Psoas muscle (tissue), 8 donors: ENCODE results near the gene GNG7. TPM values are rescaled to one million over a fixed set of nuclear protein-coding genes. Genes with fewer than 3 reads are reported as not detected.
"Not testable (repeated sequence)": the region's sequence is repeated elsewhere in the genome, so short reads cannot be mapped to it uniquely, and the experiment has no call there.

Experiments used
- ATAC-seq, 4 donors: fragments of 200-7000 bp; cut with Tn5 transposase; one replicate each; pipeline ENCODE4 v1.9.1; 2020; ENCODE audit warnings: moderate library complexity in 3 of 4, mild to moderate bottlenecking in 2 of 4
- DNase-seq, 2 donors: peaks; one replicate each; pipeline ENCODE4 v3.0.0-alpha.2; 2020
- H3K27ac ChIP-seq: fragments of 200-600 bp; one replicate; pipeline ENCODE4 v1.8.0; 2022
- H3K27me3 ChIP-seq, 3 donors: fragments of 200-600 bp in 1 of 3; one replicate each; pipeline versions ENCODE4 v1.6.1 to v1.8.0; 2013 to 2022; ENCODE audit warnings: low read length in 2 of 3, mild to moderate bottlenecking in 2 of 3, moderate library complexity in 1 of 3; ENCODE audit not compliant: insufficient read depth in 3 of 3
- H3K36me3 ChIP-seq, 2 donors: fragments of 200-600 bp in 1 of 2; one replicate each; pipeline versions ENCODE4 v1.6.1 to v1.8.0; 2013 to 2022; ENCODE audit warnings: low read depth in 1 of 2, mild to moderate bottlenecking in 1 of 2, moderate library complexity in 1 of 2; ENCODE audit not compliant: insufficient read depth in 1 of 2
- H3K4me1 ChIP-seq: fragments of 200-600 bp; one replicate; pipeline ENCODE4 v1.8.0; 2022
- H3K4me3 ChIP-seq: fragments of 200-600 bp; one replicate; pipeline ENCODE4 v1.8.0; 2022; ENCODE audit warnings: mild to moderate bottlenecking
- H3K9me3 ChIP-seq: fragments of 200-600 bp; one replicate; pipeline ENCODE4 v1.8.0; 2022
- WGBS, 3 donors: extraction: QIAGEN DNeasy Blood & Tissue Kit; methylation state at CpG; one replicate each; pipeline versions ENCODE4 v1.1.6 to v1.1.7; 2013; 5-methylcytosine and 5-hydroxymethylcytosine counted together
- intact Hi-C, 2 donors: fragments of 100-400 bp; cut with DNase I; formaldehyde crosslinking; loops; one replicate each; pipeline versions ENCODE4 v1.11.0 to v1.14.2; 2022
- polyA plus RNA-seq, 3 donors: library from polyadenylated mRNA; stranded (reverse); fragments of 200-250 nt; gene quantifications; one replicate each; pipeline ENCODE4 v1.2.3, GENCODE V29; 2013
- total RNA-seq, 4 donors: library from RNA; stranded (reverse); fragmentation: NEBNext Ultra II Directional in 2 of 4; extraction: Animal tissue kit (Norgen Biotek cat#: 25700) in 2 of 4; gene quantifications; one replicate each; pipeline versions ENCODE4 v1.2.1 to v1.2.4, GENCODE V29; 2021 to 2023
- TF ChIP-seq, protein P1 (sequence below): fragments of 200-600 bp; IDR thresholded peaks from one replicate; pipeline ENCODE4 v1.8.0; 2022; ENCODE audit warnings: antibody characterized with exemption
- donor health status: healthy with polysubstance abuse.
- donor health status: DM: no; HTN: no; CAD: no; lungs with moderate emphysema.
- donor health status: Bipolar disorder and iron deficiency.
- donor health status: healthy.
- donor health status: DM: yes; HTN: yes; CAD: no.
- donor health status: DM: no; HTN: no; CAD: no.
- donor health status: DM: no; HTN: no; CAD: no.
- donor health status: DM: yes; HTN: yes; CAD: no.

GNG7 gene
- total and polyA plus RNA-seq, 7 donors, result 0.48 to 5.4 (median 1.2) TPM

DNA sequence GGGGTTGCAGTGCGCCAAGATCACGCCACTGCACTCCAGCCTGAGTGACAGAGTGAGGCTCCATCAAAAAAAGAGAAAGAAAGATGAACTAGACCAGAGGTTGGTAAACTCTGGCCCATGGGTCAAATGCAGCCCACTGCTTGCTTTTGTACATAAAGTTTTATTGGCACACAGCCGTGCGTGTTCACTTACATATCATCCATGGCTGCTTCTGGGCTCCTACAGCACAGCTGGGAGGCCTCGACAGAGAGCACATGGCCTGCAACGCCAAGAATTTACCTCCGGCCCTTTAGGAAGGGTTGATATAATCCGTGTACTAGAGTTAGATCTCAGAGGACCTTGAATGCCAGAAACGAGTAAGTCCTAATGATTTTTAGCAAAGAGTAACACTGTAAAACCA is 46.0 kb downstream of the GNG7 start:
- WGBS, 3 donors, result 78 to 82% (median 81%) methylated on average over 9 of the region's 9 CpGs
- ATAC-seq, result no peak
- intact Hi-C loops, result no loop called here

GRCh38 chr19:2653710-2654707 is 48.5 kb downstream of the GNG7 start:
- no peak overlapping the region for H3K27ac ChIP-seq
- no peak for DNase-seq
- no peaks in the 10 kb centered on the region for H3K4me1 ChIP-seq
- no peaks in the 10 kb centered on the region for H3K36me3 ChIP-seq
- TF ChIP-seq, protein P1, sequence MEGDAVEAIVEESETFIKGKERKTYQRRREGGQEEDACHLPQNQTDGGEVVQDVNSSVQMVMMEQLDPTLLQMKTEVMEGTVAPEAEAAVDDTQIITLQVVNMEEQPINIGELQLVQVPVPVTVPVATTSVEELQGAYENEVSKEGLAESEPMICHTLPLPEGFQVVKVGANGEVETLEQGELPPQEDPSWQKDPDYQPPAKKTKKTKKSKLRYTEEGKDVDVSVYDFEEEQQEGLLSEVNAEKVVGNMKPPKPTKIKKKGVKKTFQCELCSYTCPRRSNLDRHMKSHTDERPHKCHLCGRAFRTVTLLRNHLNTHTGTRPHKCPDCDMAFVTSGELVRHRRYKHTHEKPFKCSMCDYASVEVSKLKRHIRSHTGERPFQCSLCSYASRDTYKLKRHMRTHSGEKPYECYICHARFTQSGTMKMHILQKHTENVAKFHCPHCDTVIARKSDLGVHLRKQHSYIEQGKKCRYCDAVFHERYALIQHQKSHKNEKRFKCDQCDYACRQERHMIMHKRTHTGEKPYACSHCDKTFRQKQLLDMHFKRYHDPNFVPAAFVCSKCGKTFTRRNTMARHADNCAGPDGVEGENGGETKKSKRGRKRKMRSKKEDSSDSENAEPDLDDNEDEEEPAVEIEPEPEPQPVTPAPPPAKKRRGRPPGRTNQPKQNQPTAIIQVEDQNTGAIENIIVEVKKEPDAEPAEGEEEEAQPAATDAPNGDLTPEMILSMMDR, result no peak
- H3K27me3 ChIP-seq, result no peaks in the 10 kb centered on the region
- H3K4me3 ChIP-seq, result no peak overlapping the region
- intact Hi-C loops, result no loop called here
- WGBS, 3 donors, result 38 to 44% (median 41%) methylated on average over 29 of the region's 29 CpGs
- ATAC-seq, result no peak
- no peaks in the 10 kb centered on the region for H3K9me3 ChIP-seq

More for the DNA sequence above, 46.0 kb downstream of the GNG7 start:
- H3K36me3 ChIP-seq, result no peaks in the 10 kb centered on the region
- no peaks in the 10 kb centered on the region for H3K4me1 ChIP-seq
- no peak for DNase-seq
- peaks cover 0 to 3% (median 0%) of the 10 kb centered on the region in 3 donors for H3K27me3 ChIP-seq
- no peaks in the 10 kb centered on the region for H3K9me3 ChIP-seq
- H3K4me3 ChIP-seq, result no peak overlapping the region
- TF ChIP-seq, protein P1, result no peak
- no peak overlapping the region for H3K27ac ChIP-seq

GRCh38 chr19:2653218-2653617 is 49.3 kb downstream of the GNG7 start:
- Histone ChIP-seq H3K36me3 (no peaks in the 10 kb centered on the region), H3K4me3 (no peak overlapping the region), H3K27me3 (no peaks in the 10 kb centered on the region), H3K4me1 (no peaks in the 10 kb centered on the region), H3K27ac (no peak overlapping the region), H3K9me3 (no peaks in the 10 kb centered on the region)
- no peak for ATAC-seq
- WGBS, 3 donors, result 82 to 86% (median 83%) methylated on average over 9 of the region's 9 CpGs
- TF ChIP-seq, protein P1, result no peak
- intact Hi-C loops, result no loop called here
- DNase-seq, result no peak

GRCh38 chr19:2652504-2653099 is 49.9 kb downstream of the GNG7 start:
- intact Hi-C loops, result no loop called here
- Histone ChIP-seq H3K4me3 (no peak overlapping the region), H3K27me3 (no peaks in the 10 kb centered on the region), H3K9me3 (no peaks in the 10 kb centered on the region), H3K4me1 (no peaks in the 10 kb centered on the region), H3K36me3 (no peaks in the 10 kb centered on the region), H3K27ac (no peak overlapping the region)
- TF ChIP-seq, protein P1, result no peak
- WGBS, 3 donors, result 88 to 95% (median 94%) methylated on average over 8 of the region's 8 CpGs
- no peak for ATAC-seq
- no peak for DNase-seq

- not testable (repeated sequence) for H3K27me3 ChIP-seq, H3K4me1 ChIP-seq, H3K27ac ChIP-seq, ATAC-seq, H3K4me3 ChIP-seq, H3K9me3 ChIP-seq, DNase-seq, H3K36me3 ChIP-seq
- 69 to 71% (median 71%) methylated on average over 7 of the region's 7 CpGs for WGBS, 3 donors
- intact Hi-C loops, result loop anchor here in 1 of 2 donors (2.0 kb wide), 1 partner anchor 98 kb away; no protein-coding TSS in a partner anchor
Observed at GRCh38 chr19:2651002-2651733, 51.3 kb downstream of the GNG7 start.
